Dedifferentiated amniotic fluid mesenchymal stem cell (primary cell): ENCODE results near the gene DFFB.
"Not testable (repeated sequence)": the region's sequence is repeated elsewhere in the genome, so short reads cannot be mapped to it uniquely, and the experiment has no call there.

Source experiments
- DNase-seq: peaks from one replicate; pipeline ENCODE4 v3.0.0-alpha.2; 2016; ENCODE audit errors: extremely low spot score

Gene DFFB

GRCh38 chr1:3910049-3910731 is 52.9 kb downstream of the DFFB start:
- no peak for DNase-seq

- DNase-seq, result no peak
These were observed 53.9 kb downstream of the DFFB start for GRCh38 chr1:3910857-3911845.

- no peak for DNase-seq
These were observed 54.9 kb downstream of the DFFB start for GRCh38 chr1:3911981-3912808.

- DNase-seq, result no peak
These were observed 55.8 kb downstream of the DFFB start for GRCh38 chr1:3912809-3913685.

GRCh38 chr1:3914331-3914851 is 57.1 kb downstream of the DFFB start:
- no peak for DNase-seq

- DNase-seq, result no peak
These were observed 57.6 kb downstream of the DFFB start for GRCh38 chr1:3914911-3915310.

- no peak for DNase-seq
These were observed 58.4 kb downstream of the DFFB start for GRCh38 chr1:3915551-3916121.

- DNase-seq, result no peak
These were observed 60.5 kb downstream of the DFFB start for GRCh38 chr1:3917761-3918160.

- not testable (repeated sequence) for DNase-seq
These were observed 61.1 kb downstream of the DFFB start for GRCh38 chr1:3918359-3918758.

GRCh38 chr1:3918966-3919611 is 61.8 kb downstream of the DFFB start:
- no peak for DNase-seq

GRCh38 chr1:3919706-3920105 is 62.4 kb downstream of the DFFB start:
- DNase-seq, result no peak

GRCh38 chr1:3921765-3922164 is 64.5 kb downstream of the DFFB start:
- DNase-seq, result no peak

- no peak for DNase-seq
These were observed 65.0 kb downstream of the DFFB start for GRCh38 chr1:3922201-3922725.

GRCh38 chr1:3922851-3923250 is 65.6 kb downstream of the DFFB start:
- no peak for DNase-seq

GRCh38 chr1:3923378-3924185 is 66.3 kb downstream of the DFFB start:
- no peak for DNase-seq

- no peak for DNase-seq
These were observed 67.0 kb downstream of the DFFB start for GRCh38 chr1:3924186-3924824.

- no peak for DNase-seq
These were observed 67.5 kb downstream of the DFFB start for GRCh38 chr1:3924825-3925220.

- DNase-seq, result no peak
These were observed 68.0 kb downstream of the DFFB start for GRCh38 chr1:3925256-3925655.
